NCI-H510A treated with DMSO at 0.1 percent for 48 hours (cell line): ENCODE measurements around the gene DNAJC1.
A peak's percentile ranks its signal among the peaks of the same experiment; 100 is the strongest.

ENCODE experiments used
- DNase-seq: peaks from one replicate; lab custom pipeline; 2025; lab: John Stamatoyannopoulos, UW

Gene DNAJC1

DNA sequence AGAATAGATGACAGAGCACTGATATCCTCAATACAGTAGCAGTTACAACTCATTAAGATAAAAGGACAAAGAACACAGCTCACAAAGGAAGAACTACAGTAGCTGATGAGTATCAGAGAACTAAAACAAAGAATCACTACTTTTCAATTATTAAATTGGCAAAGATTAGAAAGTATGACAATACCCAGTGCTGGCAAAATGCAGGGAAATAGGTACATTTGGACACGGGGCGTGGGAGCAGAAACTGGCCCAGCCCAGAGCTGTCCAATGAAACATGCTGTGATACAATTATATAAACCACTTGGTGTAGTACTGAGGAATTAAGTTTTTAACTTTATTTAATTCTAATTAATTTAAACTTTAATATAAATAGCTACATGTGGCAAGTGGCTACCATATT is 243.2 kb downstream of the DNAJC1 start:
- DNase-seq, result no peak

- DNase-seq, result no peak
These were observed 244.3 kb downstream of the DNAJC1 start for GRCh38 chr10:21759232-21759631.

DNA sequence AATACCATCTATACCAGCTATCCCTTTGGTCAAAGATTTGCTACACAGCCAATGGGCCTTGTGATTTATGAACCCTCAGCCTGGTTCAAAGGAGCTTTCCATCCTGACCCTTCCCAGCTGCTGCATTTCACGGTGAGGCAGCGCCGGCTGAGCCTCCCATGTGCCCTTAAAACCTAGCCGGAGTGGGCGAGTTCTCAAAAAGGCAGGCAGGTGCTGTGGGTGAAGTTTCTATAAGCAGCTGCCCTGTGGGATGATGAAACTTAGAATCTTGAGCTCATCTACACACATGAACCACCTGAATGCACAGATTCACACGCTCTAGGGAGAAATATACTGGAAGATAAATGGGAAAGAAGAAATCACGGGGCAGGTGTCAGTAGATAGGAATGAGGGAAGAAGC is 244.8 kb downstream of the DNAJC1 start:
- DNase-seq, result no peak

DNA sequence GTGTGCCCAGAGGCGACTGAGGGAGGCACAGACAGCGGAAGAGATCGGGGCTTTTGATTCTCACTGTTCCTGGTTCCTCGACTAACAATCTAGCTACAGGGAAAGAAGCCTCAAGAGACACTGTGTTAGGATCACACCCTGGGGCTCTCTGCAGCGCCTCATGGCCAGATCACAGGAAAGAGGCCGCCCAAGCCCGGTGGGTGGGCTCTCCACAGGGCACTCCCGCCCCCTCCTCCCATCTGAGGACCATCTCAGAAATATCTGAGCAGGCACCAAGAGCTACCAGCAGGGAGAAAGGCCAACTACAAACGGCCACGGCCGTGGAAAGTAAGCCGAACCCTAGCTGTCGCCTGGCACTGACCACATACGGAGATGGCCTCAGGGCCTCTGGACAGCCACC is 245.3 kb downstream of the DNAJC1 start:
- DNase-seq, result no peak

DNA sequence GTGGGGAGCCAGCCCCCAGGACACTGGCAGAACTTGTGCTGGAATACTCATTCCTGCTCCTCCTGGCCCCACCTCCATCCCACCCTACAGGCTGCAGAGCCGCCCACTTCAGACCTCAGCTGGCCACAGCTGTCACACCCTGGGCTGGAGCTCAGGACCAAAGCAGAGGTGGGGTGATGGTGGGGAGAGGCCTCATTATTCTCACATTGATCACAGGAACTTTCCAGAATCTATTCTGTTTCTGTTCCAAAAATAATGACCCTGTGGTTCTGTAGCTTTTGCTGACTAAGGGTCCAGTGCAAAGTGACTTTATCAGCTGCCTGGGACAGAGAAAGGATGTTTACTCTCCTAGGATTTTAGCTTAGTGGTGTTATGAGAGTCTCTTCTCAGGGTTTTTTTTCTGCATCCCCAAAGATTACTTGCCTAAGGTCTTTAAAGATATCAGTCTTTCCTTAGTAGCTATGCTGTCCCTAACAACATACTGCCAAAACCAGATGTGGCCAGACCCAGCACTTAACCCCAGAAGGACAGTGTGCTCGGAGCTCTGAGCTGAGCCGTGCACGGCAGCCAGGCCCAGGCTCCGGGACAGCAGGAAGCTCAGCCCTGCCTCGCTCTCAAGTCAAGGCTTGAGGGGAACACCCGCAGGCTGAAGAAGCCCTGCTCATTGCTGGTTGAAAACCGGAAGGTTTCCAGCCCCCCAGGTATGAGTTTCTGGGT is 246.2 kb downstream of the DNAJC1 start:
- DNase-seq, result no peak

- DNase-seq, result no peak
These were observed 246.8 kb downstream of the DNAJC1 start for GRCh38 chr10:21756707-21757106.

DNA sequence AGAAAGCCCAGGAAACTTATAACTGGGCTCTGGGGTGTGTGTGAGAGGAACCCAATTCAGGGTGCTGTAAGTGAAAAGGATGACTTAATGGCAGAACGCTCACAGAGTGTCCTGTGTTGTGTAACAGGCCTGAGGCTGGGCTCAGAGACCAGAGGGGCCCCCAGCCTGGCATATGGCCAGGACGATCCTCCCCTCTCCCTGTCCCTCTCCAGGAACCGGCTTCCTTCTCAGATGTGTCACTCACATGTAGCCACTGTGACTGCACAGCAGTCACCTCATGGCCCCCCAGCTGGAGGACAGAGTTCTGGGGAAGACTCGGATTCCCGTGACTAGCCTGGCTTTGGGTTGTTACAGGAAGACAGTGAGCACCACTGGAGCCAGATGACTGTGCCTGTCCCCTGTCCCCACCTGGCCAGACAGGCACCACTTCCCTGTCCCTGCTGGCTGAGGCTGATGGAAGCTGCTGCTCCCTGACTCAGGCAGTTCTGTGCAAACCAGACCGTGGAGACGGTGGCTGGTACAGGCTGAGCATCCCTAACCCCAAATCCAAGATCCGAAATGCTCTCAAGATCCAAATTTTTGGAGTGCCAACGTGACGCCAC is 249.0 kb downstream of the DNAJC1 start:
- no peak for DNase-seq

DNA sequence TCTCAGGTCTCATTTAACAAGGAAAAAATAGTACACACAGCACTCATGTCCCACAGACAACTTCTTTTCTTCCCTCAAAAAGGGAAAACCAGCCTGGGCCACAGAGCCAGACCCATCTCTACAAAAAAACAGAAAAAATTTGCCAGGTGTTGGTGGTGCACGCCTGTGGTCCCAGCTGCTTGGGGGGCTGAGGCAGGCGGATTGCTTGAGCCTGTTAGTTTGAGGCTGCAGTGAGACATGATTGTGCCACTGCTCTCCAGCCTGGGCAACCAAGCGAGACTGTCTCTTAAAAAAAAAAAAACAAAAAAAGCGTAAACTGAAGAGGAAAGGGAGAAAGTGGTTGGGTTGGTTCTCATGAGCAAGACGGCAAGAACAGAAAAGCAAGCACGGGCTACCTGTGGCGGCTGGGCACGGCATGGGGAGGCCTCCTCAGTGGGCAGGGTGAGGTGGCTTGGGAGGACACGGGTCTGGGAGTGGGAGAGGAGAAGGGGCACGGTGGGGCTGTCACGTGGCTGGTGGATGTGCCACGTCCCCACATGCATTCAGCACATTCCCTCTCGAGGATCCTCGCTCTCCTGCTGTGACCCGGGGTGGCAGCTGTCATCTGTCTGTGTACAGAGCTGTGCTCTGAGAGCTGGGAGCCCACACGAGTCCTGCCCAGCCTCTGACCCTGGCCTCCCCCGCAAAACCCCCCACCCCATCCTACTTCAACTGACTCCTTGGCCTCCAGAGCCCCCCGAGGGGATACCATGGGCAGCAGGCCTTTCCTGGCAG is 249.8 kb downstream of the DNAJC1 start:
- DNase-seq, result no peak

GRCh38 chr10:21751341-21752310 is 251.9 kb downstream of the DNAJC1 start:
- no peak for DNase-seq

- DNase-seq, result no peak
These were observed 253.1 kb downstream of the DNAJC1 start for GRCh38 chr10:21750424-21750823.

- DNase-seq, result no peak
These were observed 253.7 kb downstream of the DNAJC1 start for GRCh38 chr10:21749788-21750187.

GRCh38 chr10:21747809-21748208 is 255.7 kb downstream of the DNAJC1 start:
- no peak for DNase-seq

GRCh38 chr10:21746118-21746517 is 257.4 kb downstream of the DNAJC1 start:
- DNase-seq, result no peak

DNA sequence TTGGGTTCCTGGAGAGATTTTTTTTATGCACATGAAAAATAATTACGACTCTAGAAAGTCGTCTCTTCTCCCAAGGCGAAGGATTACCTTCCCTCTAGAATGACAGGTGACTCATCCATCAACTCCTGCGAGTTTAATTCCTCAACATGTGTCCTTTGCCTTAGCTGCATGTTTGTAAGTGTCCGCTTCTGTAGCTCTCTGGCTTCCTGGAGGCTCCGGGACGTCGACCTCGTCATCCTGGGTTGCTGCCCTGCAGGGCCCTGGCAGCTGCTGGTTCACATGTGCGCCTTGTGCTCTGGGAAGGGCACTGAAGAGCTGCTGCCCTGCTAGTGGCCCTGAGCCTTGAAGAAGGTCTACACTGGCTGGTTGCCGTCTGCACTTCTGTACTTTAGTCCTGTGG is 259.3 kb downstream of the DNAJC1 start:
- no peak for DNase-seq

DNA sequence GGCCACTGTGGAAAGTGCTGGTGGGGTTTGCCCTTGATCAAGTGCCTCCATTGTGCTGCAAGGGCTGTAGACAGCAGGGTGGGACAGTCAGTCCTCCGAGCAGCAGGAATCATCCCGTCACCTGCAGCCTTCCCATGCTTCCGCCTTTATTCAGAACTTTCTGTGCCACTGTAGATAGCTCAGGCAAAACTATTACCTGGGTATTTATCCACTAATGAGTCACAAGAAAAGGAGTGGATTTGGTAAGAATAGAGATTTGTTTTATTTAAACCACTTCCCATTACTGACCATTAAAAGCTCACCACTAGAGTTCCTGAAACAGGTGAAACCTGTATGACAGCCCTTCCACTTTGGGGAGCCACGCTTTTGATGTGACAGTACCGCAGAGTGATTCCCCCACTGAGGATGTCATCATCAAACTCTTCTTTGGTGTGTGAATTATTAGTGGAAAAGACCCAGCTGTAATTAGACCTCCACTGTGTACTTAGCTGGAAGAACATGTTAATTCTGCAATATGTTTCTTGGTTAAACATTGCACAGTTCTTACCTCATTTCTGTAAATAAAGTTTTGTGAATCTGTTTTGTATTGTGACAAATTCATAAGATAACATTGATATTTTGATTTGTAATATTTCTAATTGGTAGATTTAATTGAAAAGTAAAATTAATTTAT is 260.7 kb downstream of the DNAJC1 start:
- DNase-seq, result no peak

GRCh38 chr10:21740989-21741388 is 262.5 kb downstream of the DNAJC1 start:
- DNase-seq, result no peak

DNA sequence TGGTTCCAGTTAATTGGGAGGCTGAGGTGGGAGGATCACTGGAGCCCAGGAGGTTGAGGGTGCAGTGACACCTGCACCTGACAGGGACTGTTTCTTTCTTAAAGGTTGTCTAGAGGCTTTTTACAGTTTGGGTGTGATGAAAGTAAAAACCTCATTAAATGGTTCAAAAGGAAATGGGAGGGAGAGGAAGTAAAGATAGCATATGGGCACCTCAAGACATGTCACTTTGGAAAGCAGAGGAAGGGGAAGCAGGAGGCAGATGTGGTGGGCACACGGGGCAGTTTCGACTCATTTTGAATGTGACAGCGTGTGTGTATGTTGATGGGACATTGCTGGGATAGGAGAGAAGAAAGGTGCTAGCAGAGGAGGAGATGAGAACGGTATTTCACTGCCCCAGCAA is 266.4 kb downstream of the DNAJC1 start:
- no peak for DNase-seq

- no peak for DNase-seq
These were observed 269.8 kb downstream of the DNAJC1 start for GRCh38 chr10:21733710-21734109.

DNA sequence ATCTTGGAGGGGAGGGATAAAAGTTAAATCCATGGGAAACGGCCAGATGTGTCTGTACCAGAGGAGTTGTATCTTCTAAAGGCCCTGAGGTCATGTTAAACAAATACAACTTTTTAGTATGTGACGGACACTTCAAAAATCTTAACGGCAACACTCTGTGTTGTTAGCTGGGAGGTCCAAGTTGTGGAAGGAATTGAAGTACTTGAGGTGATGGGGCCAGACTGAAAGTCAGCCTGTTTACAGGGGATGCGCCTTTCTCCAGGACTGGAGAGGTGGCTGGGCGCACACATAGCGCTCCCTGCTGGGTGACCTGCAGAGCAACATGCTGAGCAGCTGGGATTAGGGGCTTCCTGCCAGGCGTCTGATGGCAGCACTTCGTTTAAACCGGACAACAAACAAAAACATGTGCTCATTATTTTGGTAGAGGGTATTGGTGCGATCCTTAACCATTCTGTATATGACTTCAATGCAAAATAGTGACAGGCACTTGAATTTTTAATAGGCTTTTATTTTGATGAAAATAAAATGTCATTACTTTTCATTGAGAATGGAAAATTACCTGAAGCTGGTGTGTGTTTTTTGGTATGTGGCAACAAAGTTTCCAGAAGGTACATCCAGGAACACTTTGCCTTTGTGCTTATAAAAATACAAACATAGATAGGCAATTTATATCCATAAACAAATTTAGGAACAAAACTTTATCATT is 271.3 kb downstream of the DNAJC1 start:
- peak; percentile 29 for DNase-seq

GRCh38 chr10:21728618-21729017 is 274.9 kb downstream of the DNAJC1 start:
- no peak for DNase-seq
